K562 (cell line): ENCODE data around the gene ENTR1. TPM values are rescaled to one million over a fixed set of nuclear protein-coding genes. Genes with fewer than 3 reads are reported as not detected.
A peak's percentile ranks its signal among the peaks of the same experiment; 100 is the strongest.

Source experiments
- C11orf30 ChIP-seq: fragments of 450-650 bp; IDR thresholded peaks from 2 replicates; pipeline ENCODE4 v1.6.1; 2016; ENCODE audit warnings: low read depth, mild to moderate bottlenecking
- CEBPG ChIP-seq, 3 experiments: fragments of 200-800 bp in 1 of 3; sonication (Bioruptor generic) in 1 of 3; sonication (generic) in 1 of 3; formaldehyde crosslinking in 1 of 3; IDR thresholded peaks in 2 of 3; conservative IDR thresholded peaks in 1 of 3; 2 replicates each; pipeline versions ENCODE4 v1.6.1 to v1.8.0; 2016 to 2022; ENCODE audit warnings: missing compliant biosample characterization in 2 of 3, missing genetic modification characterization in 2 of 3, mild to moderate bottlenecking in 1 of 3, missing genetic modification reagents in 1 of 3
- CHCHD3 ChIP-seq: fragments of 250-450 bp; sonication (Bioruptor Pico); IDR thresholded peaks from 2 replicates; pipeline ENCODE4 v2.1.2; 2022; ENCODE audit warnings: mild to moderate bottlenecking
- E4F1 ChIP-seq: fragments of 250-450 bp; sonication (Bioruptor Pico); IDR thresholded peaks from 2 replicates; pipeline ENCODE4 v1.5.0; 2021; ENCODE audit warnings: mild to moderate bottlenecking, borderline replicate concordance
- EP400 ChIP-seq: fragments of 450-650 bp; IDR thresholded peaks from 2 replicates; pipeline ENCODE4 v1.6.1; 2017; ENCODE audit warnings: antibody characterized with exemption, mild to moderate bottlenecking, moderate library complexity
- ETV5 ChIP-seq: sonication (generic); formaldehyde crosslinking; IDR thresholded peaks from 2 replicates; pipeline ENCODE4 v1.4.0; 2020; ENCODE audit warnings: low read depth, mild to moderate bottlenecking, missing genetic modification reagents
- GABPA ChIP-seq: fragments of 200-800 bp; sonication (Bioruptor generic); conservative IDR thresholded peaks from 2 replicates; pipeline ENCODE4 v1.6.1; 2016; ENCODE audit warnings: low read depth, missing genetic modification characterization, missing compliant biosample characterization
- HEY1 ChIP-seq: fragments of 250-450 bp; sonication (Bioruptor Pico); IDR thresholded peaks from 2 replicates; pipeline ENCODE4 v1.5.0; 2020; ENCODE audit warnings: mild to moderate bottlenecking, moderate library complexity, borderline replicate concordance
- KDM4B ChIP-seq, 2 experiments: fragments of 450-650 bp in 1 of 2; sonication (generic) in 1 of 2; IDR thresholded peaks; 2 replicates each; pipeline ENCODE4 v1.6.1; 2016 to 2017; ENCODE audit warnings: borderline replicate concordance in 2 of 2, antibody characterized with exemption in 1 of 2, low read depth in 1 of 2, mild to moderate bottlenecking in 1 of 2
- MEF2D ChIP-seq: conservative IDR thresholded peaks from 2 replicates; pipeline ENCODE4 v1.6.1; 2016; ENCODE audit warnings: low read depth, missing genetic modification characterization, missing compliant biosample characterization
- MTF1 ChIP-seq: fragments of 250-450 bp; sonication (Bioruptor Pico); IDR thresholded peaks from 2 replicates; pipeline ENCODE4 v1.9.0; 2021; ENCODE audit warnings: moderate library complexity, mild to moderate bottlenecking, inconsistent platforms, borderline replicate concordance
- SMAD2 ChIP-seq: fragments of 150-350 bp; IDR thresholded peaks from 2 replicates; pipeline ENCODE4 v1.6.1; 2014; ENCODE audit warnings: low read depth, mild to moderate bottlenecking, low read length
- SRSF3 ChIP-seq: fragments of 200-400 bp; formaldehyde crosslinking; IDR thresholded peaks from 2 replicates; pipeline ENCODE4 v1.6.1; 2016; ENCODE audit warnings: mild to moderate bottlenecking, low read length, moderate library complexity; ENCODE audit not compliant: insufficient read depth
- TAF9B ChIP-seq: fragments of 450-650 bp; IDR thresholded peaks from 2 replicates; pipeline ENCODE4 v1.6.1; 2018; ENCODE audit warnings: mild to moderate bottlenecking; ENCODE audit not compliant: partially characterized antibody
- TEAD1 ChIP-seq, 2 experiments: fragments of 450-650 bp in 1 of 2; sonication (generic) in 1 of 2; formaldehyde crosslinking; IDR thresholded peaks; 2 replicates each; pipeline versions ENCODE4 v1.4.0 to v1.8.0; 2020 to 2022; ENCODE audit warnings: mild to moderate bottlenecking in 2 of 2, missing genetic modification reagents in 1 of 2
- ZNF551 ChIP-seq: fragments of 250-450 bp; sonication (Bioruptor Pico); IDR thresholded peaks from 2 replicates; pipeline ENCODE4 v1.5.0; 2021; ENCODE audit warnings: mild to moderate bottlenecking, moderate library complexity
- ZNF778 ChIP-seq: fragments of 450-650 bp; formaldehyde crosslinking; IDR thresholded peaks from 2 replicates; pipeline ENCODE4 v1.4.0; 2020; ENCODE audit warnings: mild to moderate bottlenecking, moderate library complexity
- polyA plus RNA-seq, 8 experiments: library from polyadenylated mRNA; depleted of rRNA in 4 of 8; stranded (reverse) in 5 of 8; unstranded in 3 of 8; fragments of >200 nt; fragmentation: Nextera tagmentation in 2 of 8; fragmentation: Illumina TruSeq in 1 of 8; extraction: Ambion mirVana in 2 of 8; extraction: Trizol in 1 of 8; gene quantifications; 2 replicates each; pipeline versions ENCODE4 v1.2.1 to v1.2.3, GENCODE V29; 2011 to 2014; ENCODE audit warnings: inconsistent platforms in 1 of 8, missing spikeins in 1 of 8
- total RNA-seq, 7 experiments: library from RNA; depleted of rRNA in 6 of 7; stranded (reverse); fragments of >200 nt in 6 of 7; fragmentation: Illumina TruSeq in 2 of 7; extraction: Trizol in 2 of 7; gene quantifications; 2 replicates each; pipeline versions ENCODE4 v1.2.1 to v1.2.3, GENCODE V29; 2011 to 2021; ENCODE audit warnings: low replicate concordance in 1 of 7
- TF ChIP-seq, protein P1 (sequence below): sonication (generic); formaldehyde crosslinking; IDR thresholded peaks from 2 replicates; pipeline ENCODE4 v1.8.0; 2022; ENCODE audit warnings: missing genetic modification reagents, mild to moderate bottlenecking, borderline replicate concordance
- TF ChIP-seq, protein P2 (sequence below), 2 experiments: fragments of 450-650 bp in 1 of 2; sonication (generic) in 1 of 2; formaldehyde crosslinking in 1 of 2; IDR thresholded peaks in 1 of 2; conservative IDR thresholded peaks in 1 of 2; 2 replicates each; pipeline versions ENCODE4 v1.6.1 to v1.8.1; 2016 to 2023; ENCODE audit warnings: mild to moderate bottlenecking in 2 of 2, moderate library complexity in 2 of 2, inconsistent platforms in 1 of 2, missing genetic modification reagents in 1 of 2

The ENTR1 gene
- total and polyA plus RNA-seq, 9 of the 15 experiments (the other 6 are each of a cell fraction or from before 2014, with no cell fraction given) = 6.7 to 106 (median 72.6) TPM

- TF ChIP-seq, protein P1, sequence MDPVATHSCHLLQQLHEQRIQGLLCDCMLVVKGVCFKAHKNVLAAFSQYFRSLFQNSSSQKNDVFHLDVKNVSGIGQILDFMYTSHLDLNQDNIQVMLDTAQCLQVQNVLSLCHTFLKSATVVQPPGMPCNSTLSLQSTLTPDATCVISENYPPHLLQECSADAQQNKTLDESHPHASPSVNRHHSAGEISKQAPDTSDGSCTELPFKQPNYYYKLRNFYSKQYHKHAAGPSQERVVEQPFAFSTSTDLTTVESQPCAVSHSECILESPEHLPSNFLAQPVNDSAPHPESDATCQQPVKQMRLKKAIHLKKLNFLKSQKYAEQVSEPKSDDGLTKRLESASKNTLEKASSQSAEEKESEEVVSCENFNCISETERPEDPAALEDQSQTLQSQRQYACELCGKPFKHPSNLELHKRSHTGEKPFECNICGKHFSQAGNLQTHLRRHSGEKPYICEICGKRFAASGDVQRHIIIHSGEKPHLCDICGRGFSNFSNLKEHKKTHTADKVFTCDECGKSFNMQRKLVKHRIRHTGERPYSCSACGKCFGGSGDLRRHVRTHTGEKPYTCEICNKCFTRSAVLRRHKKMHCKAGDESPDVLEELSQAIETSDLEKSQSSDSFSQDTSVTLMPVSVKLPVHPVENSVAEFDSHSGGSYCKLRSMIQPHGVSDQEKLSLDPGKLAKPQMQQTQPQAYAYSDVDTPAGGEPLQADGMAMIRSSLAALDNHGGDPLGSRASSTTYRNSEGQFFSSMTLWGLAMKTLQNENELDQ = no peak
- no peak for TF ChIP-seq SRSF3
- TF ChIP-seq C11orf30 = no peak
- TF ChIP-seq EP400 = peak; percentile 86
- TF ChIP-seq ZNF551 = no peak
- TF ChIP-seq TEAD1 (CRISPR knock-in tag; IDR thresholded peaks at IDR 0.05) = peak; percentile 74 to 90; a peak in 3 of 4 replicates
- TF ChIP-seq ZNF778 = no peak
- peak; percentile 98 for TF ChIP-seq GABPA (tag)
- peak; percentile 93 for TF ChIP-seq ETV5 (CRISPR knock-in tag)
- TF ChIP-seq CEBPG (CRISPR knock-in tag; IDR thresholded peaks at IDR 0.05) = no peak
- TF ChIP-seq CEBPG (tag; conservative IDR thresholded peaks at IDR 0.05 in 1 of 2, IDR thresholded peaks at IDR 0.05 in 1 of 2) = no peak
- no peak for TF ChIP-seq MEF2D (tag)
- peak in 1 of 2 experiments; percentile 56; a peak in 1 of 4 replicates for TF ChIP-seq KDM4B (IDR thresholded peaks at IDR 0.05; ENCODE audit: borderline replicate concordance in 2 of 2, low read depth in 1 of 2)
- TF ChIP-seq CHCHD3 = 0 out of 2 replicates have a peak, but pooled peaks have one; percentile 54
- peak; percentile 74; the same call in 1 of the 2 replicates for TF ChIP-seq E4F1
- no peak for TF ChIP-seq MTF1
- TF ChIP-seq, protein P2, sequence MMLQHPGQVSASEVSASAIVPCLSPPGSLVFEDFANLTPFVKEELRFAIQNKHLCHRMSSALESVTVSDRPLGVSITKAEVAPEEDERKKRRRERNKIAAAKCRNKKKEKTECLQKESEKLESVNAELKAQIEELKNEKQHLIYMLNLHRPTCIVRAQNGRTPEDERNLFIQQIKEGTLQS (IDR thresholded peaks at IDR 0.05) = no peak
- TF ChIP-seq, protein P2 (CRISPR knock-in tag; conservative IDR thresholded peaks at IDR 0.05) = peak; percentile 71; the same call in 1 of the 2 replicates
- TF ChIP-seq TAF9B = no peak
- TF ChIP-seq SMAD2 = no peak
- no peak for TF ChIP-seq HEY1 (CRISPR knock-in tag)
Observed at GRCh38 chr9:136363106-136363948, 47.1 kb downstream of the ENTR1 start, which contains the start of gene DNLZ (continued).
